Testis (tissue), 3 donors: ENCODE measurements around the gene MLF2. TPM values are rescaled to one million over a fixed set of nuclear protein-coding genes. Genes with fewer than 3 reads are reported as not detected.

Experiments used
- DNase-seq: peaks from one replicate; pipeline ENCODE4 v3.0.0-alpha.2; 2019
- H3K27ac ChIP-seq, 2 donors: fragments of 200-600 bp; sonication (generic); one replicate each; pipeline ENCODE4 v1.5.1; 2019
- H3K27me3 ChIP-seq: fragments of 200-600 bp; sonication (generic); one replicate; pipeline ENCODE4 v1.5.1; 2019
- H3K36me3 ChIP-seq: fragments of 200-600 bp; sonication (generic); one replicate; pipeline ENCODE4 v1.5.1; 2017; ENCODE audit warnings: low read depth; ENCODE audit errors: missing control alignments
- H3K4me1 ChIP-seq: fragments of 200-600 bp; sonication (generic); one replicate; pipeline ENCODE4 v1.5.1; 2019
- H3K4me3 ChIP-seq, 2 donors: fragments of 200-600 bp; sonication (generic); one replicate each; pipeline ENCODE4 v1.5.1; 2017 to 2019
- H3K9me3 ChIP-seq: fragments of 200-600 bp; sonication (generic); one replicate; pipeline ENCODE4 v1.5.1; 2017
- CTCF ChIP-seq, 3 experiments: fragments of 450-650 bp in 2 of 3; fragments of 200-600 bp in 1 of 3; sonication (generic) in 1 of 3; IDR thresholded peaks; one replicate each; pipeline ENCODE4 v1.5.1; 2016 to 2019; ENCODE audit warnings: antibody characterized with exemption in 3 of 3, mild to moderate bottlenecking in 2 of 3, moderate library complexity in 1 of 3
- POLR2A ChIP-seq: fragments of 450-650 bp; IDR thresholded peaks from one replicate; pipeline ENCODE4 v1.6.1; 2017; ENCODE audit warnings: antibody characterized with exemption, mild to moderate bottlenecking, moderate library complexity
- WGBS, 2 donors: methylation state at CpG; one replicate each; pipeline ENCODE4 v1.1.5; 2018; 5-methylcytosine and 5-hydroxymethylcytosine counted together
- intact Hi-C: fragments of 100-400 bp; cut with DNase I; formaldehyde crosslinking; loops from one replicate; pipeline ENCODE4 v1.15.1; 2023; ENCODE audit warnings: low total_unique reads
- polyA plus RNA-seq: library from polyadenylated mRNA; stranded (reverse); fragments of 350-450 nt; fragmentation: Illumina TruSeq; extraction: RNeasy Lipid Tissue Mini Kit (QIAGEN cat#74804); gene quantifications from one replicate; pipeline ENCODE4 v1.2.3, GENCODE V29; 2014; ENCODE audit warnings: low read depth, low replicate concordance; ENCODE audit not compliant: insufficient read depth
- total RNA-seq, 2 donors: library from RNA; depleted of rRNA; stranded (reverse); fragments of >200 nt; gene quantifications; one replicate each; pipeline ENCODE4 v1.2.3, GENCODE V29; 2016

Gene MLF2
- total and polyA plus RNA-seq, 3 donors from 2014 or later: 177 to 242 (median 211) TPM

DNA sequence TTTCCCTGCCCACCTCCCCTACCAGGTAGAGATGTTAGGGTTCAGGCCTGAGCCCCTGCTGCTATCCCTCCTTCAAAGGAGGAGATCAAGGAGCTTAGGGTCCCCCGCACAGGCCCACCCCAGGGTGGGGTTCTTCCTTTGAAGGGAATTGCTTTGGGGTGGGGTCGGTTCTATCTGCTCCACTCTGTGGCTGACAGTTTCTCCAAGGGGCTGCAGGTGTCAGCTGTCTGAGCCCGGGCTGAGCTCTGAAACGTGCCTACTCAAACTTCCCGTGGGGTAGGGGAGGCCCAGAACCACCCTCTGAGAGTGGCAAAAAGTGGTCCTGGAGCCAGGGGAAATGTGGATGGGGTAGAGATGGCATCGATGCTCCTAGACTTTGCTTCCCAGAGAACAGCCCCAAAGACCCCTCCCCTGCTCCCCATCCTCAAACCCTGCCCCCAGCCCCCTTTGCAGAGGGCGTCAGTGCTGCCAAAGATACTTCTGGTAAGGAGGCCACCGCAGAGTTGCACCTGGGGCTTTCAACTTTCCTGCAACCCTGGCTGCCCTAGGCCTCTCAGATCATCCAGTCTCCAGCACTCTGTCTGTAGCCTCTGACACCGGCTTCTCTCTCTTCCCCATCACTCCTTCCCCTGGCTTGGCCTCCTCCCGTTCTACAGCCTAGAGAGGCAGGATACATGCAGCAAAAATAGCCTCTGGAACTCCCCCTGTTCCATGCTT, 30.1 kb upstream of the MLF2 start:
- H3K36me3 ChIP-seq: no peaks in the 10 kb centered on the region
- TF ChIP-seq CTCF (IDR thresholded peaks at IDR 0.05): no peak
- TF ChIP-seq POLR2A: no peak
- no peak overlapping the region for H3K27ac ChIP-seq
- H3K9me3 ChIP-seq: no peaks in the 10 kb centered on the region
- no peak for DNase-seq
- no peaks in the 10 kb centered on the region for H3K27me3 ChIP-seq
- H3K4me3 ChIP-seq: no peak overlapping the region
- 87 to 88% methylated on average over 6 to 10 of the region's 10 CpGs for WGBS, 2 donors
- intact Hi-C loops: no loop called here
- peaks cover 17% of the 10 kb centered on the region for H3K4me1 ChIP-seq

DNA sequence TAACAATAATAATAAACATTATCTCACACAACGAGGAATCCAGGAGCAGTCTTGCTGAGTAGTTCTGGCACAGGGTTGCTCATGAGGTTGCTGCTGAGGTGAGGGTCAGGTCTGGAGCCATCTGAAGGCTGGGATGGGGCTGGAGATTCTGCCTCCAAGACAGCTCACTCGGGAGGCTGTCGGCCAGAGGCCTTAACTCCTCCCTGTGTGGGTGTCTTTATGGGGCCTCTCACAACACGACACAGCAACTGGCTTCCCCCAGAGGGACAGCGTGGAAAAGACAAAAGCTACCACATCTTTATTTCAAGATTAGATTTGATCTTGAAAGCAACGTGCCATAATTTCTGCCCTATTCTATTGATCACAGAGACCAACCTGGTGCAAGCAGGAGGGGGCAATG, 29.2 kb upstream of the MLF2 start:
- Histone ChIP-seq H3K27ac (no peak overlapping the region), H3K4me3 (no peak overlapping the region), H3K27me3 (no peaks in the 10 kb centered on the region), H3K4me1 (peaks cover 20% of the 10 kb centered on the region), H3K9me3 (no peaks in the 10 kb centered on the region), H3K36me3 (no peaks in the 10 kb centered on the region)
- TF ChIP-seq CTCF (IDR thresholded peaks at IDR 0.05) (no peak), POLR2A (no peak)
- WGBS, 2 donors: 47% methylated on average over 6 of the region's 6 CpGs
- intact Hi-C loops: no loop called here
- no peak for DNase-seq

DNA sequence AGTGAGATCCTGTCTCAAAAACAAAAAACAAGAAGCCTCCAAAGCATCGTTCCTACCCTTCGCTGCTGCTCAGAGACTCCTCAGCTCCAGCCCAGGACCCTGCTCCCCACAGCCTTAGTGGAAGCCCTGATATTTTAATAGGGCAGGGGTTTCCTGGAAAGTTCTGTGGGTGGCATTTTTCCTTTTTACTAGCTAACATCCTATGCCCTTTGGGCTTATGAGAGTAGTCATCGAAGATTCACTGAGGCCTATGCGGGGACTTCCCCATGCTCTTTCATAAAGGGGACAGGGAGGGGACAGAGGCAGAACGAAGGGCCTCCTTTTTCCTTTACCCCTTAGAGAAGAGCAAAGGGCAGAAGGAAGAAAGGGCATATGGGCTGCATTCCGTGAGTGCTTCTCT, 27.6 kb upstream of the MLF2 start:
- H3K4me3 ChIP-seq: no peak overlapping the region
- WGBS, 2 donors: 82 to 84% methylated on average over 6 of the region's 6 CpGs
- peak overlapping the region in 1 of 2 donors; percentile 50 for H3K27ac ChIP-seq

DNA sequence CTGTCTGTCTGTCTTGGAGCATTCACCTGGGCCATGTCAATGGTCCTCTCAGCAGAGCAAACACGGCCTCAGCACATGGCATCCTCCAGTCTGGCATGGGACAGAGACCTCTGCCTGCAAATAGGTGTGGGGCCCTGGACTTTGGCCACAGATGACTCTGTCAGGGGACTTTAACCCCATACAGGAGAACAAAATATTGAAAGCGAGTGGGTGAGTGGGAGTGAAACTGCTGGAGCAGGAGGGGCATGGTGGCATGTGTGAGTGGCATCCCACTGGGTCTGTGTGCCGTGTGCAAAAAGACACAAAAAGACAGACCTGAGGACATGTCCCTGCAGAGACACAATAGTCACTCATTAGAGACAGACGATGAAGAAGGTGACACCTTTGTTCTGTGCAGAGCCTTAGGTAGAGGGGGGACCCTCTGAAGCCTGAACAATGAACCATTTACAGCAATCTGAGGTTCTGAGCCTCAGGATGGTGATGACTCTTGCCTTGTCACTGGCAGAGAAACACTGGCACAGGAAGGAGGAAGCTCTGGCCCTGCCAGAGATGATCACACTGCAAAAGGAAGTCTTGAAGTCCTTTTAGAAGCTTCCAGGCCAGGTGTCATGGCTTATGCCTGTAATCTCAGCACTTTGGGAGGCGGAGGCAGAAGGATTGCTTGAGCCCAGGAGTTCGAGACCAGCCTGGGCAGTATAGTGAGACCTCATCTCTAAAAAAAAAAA, 26.9 kb upstream of the MLF2 start:
- no peaks in the 10 kb centered on the region for H3K36me3 ChIP-seq
- intact Hi-C loops: loop anchor here (10.0 kb wide), 1 partner anchor 45 kb away; the partner anchor contains the start of genes GPR162 and P3H3
- H3K4me1 ChIP-seq: peaks cover 18% of the 10 kb centered on the region
- H3K4me3 ChIP-seq: no peak overlapping the region
- no peaks in the 10 kb centered on the region for H3K27me3 ChIP-seq
- no peaks in the 10 kb centered on the region for H3K9me3 ChIP-seq
- H3K27ac ChIP-seq: peak overlapping the region in 1 of 2 donors; percentile 87
- TF ChIP-seq CTCF (IDR thresholded peaks at IDR 0.05) (no peak), POLR2A (no peak)
- WGBS, 2 donors: 80 to 87% methylated on average over 6 of the region's 6 CpGs
- no peak for DNase-seq

More for the DNA sequence above, 27.6 kb upstream of the MLF2 start:
- H3K27me3 ChIP-seq: no peaks in the 10 kb centered on the region
- H3K4me1 ChIP-seq: peaks cover 18% of the 10 kb centered on the region
- no peak for DNase-seq
- H3K9me3 ChIP-seq: no peaks in the 10 kb centered on the region
- no peaks in the 10 kb centered on the region for H3K36me3 ChIP-seq
- no peak for TF ChIP-seq CTCF (IDR thresholded peaks at IDR 0.05)
- TF ChIP-seq POLR2A: no peak
- intact Hi-C loops: no loop called here
